Heart right ventricle (tissue), 16 donors: ENCODE results near the gene KRTAP10-10. TPM values are rescaled to one million over a fixed set of nuclear protein-coding genes. Genes with fewer than 3 reads are reported as not detected.
"Not testable (repeated sequence)": the region's sequence is repeated elsewhere in the genome, so short reads cannot be mapped to it uniquely, and the experiment has no call there.

Experiments used
- ATAC-seq, 8 donors: fragments of 200-7000 bp; cut with Tn5 transposase; one replicate each; pipeline ENCODE4 v1.9.1; 2020; ENCODE audit warnings: mild to moderate bottlenecking in 8 of 8, moderate library complexity in 8 of 8, moderate number of reproducible peaks in 1 of 8
- DNase-seq, 2 donors: peaks; one replicate each; pipeline ENCODE4 v3.0.0-alpha.2; 2020
- H3K27ac ChIP-seq, 10 donors: fragments of 200-600 bp; sonication (generic) in 2 of 10; one replicate each; pipeline versions ENCODE4 v1.5.0 to v1.8.0; 2020 to 2022; ENCODE audit warnings: mild to moderate bottlenecking in 3 of 10
- H3K27me3 ChIP-seq, 7 donors: fragments of 200-600 bp; one replicate each; pipeline ENCODE4 v1.8.0; 2021 to 2022; ENCODE audit warnings: mild to moderate bottlenecking in 2 of 7
- H3K36me3 ChIP-seq, 9 donors: fragments of 200-600 bp; sonication (generic) in 1 of 9; one replicate each; pipeline versions ENCODE4 v1.5.0 to v1.8.0; 2020 to 2022; ENCODE audit warnings: mild to moderate bottlenecking in 2 of 9
- H3K4me1 ChIP-seq, 9 donors: fragments of 200-600 bp; sonication (generic) in 1 of 9; one replicate each; pipeline versions ENCODE4 v1.5.0 to v1.8.0; 2020 to 2022; ENCODE audit warnings: mild to moderate bottlenecking in 4 of 9
- H3K4me3 ChIP-seq, 10 donors: fragments of 200-600 bp; sonication (generic) in 2 of 10; one replicate each; pipeline versions ENCODE4 v1.5.0 to v1.8.0; 2020 to 2022; ENCODE audit warnings: mild to moderate bottlenecking in 7 of 10, moderate library complexity in 2 of 10
- H3K9me3 ChIP-seq, 11 donors: fragments of 200-600 bp in 10 of 11; sonication (generic) in 2 of 11; one replicate each; pipeline versions ENCODE4 v1.5.0 to v1.8.0; 2013 to 2022; ENCODE audit warnings: mild to moderate bottlenecking in 2 of 11, control low read depth in 1 of 11, moderate library complexity in 1 of 11
- WGBS, 2 donors: extraction: QIAGEN DNeasy Blood & Tissue Kit; methylation state at CpG; one replicate each; pipeline ENCODE4 v1.1.7; 2013; ENCODE audit warnings: inconsistent platforms in 1 of 2; 5-methylcytosine and 5-hydroxymethylcytosine counted together
- intact Hi-C, 10 donors: fragments of 100-400 bp; cut with DNase I; formaldehyde crosslinking; loops; one replicate each; pipeline versions ENCODE4 v1.11.1 to v1.14.2; 2022
- polyA plus RNA-seq, 2 donors: library from polyadenylated mRNA; stranded (reverse); fragments of 200-250 nt; gene quantifications; one replicate each; pipeline ENCODE4 v1.2.3, GENCODE V29; 2013
- total RNA-seq, 10 donors: library from RNA; stranded (reverse); fragmentation: NEBNext Ultra II Directional in 3 of 10; extraction: Animal tissue kit (Norgen Biotek cat#: 25700) in 3 of 10; gene quantifications; one replicate each; pipeline versions ENCODE4 v1.2.1 to v1.2.4, GENCODE V29; 2021 to 2023
- TF ChIP-seq, protein P1 (sequence below), 9 donors: fragments of 200-600 bp; sonication (generic) in 2 of 9; IDR thresholded peaks; one replicate each; pipeline versions ENCODE4 v1.5.0 to v1.8.0; 2021 to 2022; ENCODE audit warnings: antibody characterized with exemption in 9 of 9, mild to moderate bottlenecking in 5 of 9, moderate library complexity in 1 of 9
- donor health status: Arrhythmogenic right ventricular cardiomyopathy.
- donor health status: ischemic (EF 13 %, LVEDD 7.1; RV severe dilation, severe dysfunction).
- donor health status: healthy with polysubstance abuse.
- donor health status: DM: no; HTN: yes; CAD: no.
- donor health status: DM: no; HTN: no; CAD: no.
- donor health status: ischemic (EF 25% LVEDD 6.9; RV normal size, moderate dysfunction).
- donor health status: ischemic (EF 25% LVEDD 5.7; RV mildly dilated, moderate dysfunction).
- donor health status: healthy.
- donor health status: DM: yes; HTN: yes; CAD: no.
- donor health status: Ischemic cardiomyopathy.
- donor health status: ischemic (EF 35%, LVEDD 5.7; RV mildly dilated, moderate dysfunction).
- donor health status: nonischemic (EF 11% LVEDD 7.7; RV severe dilation, severe dysfunction).
- donor health status: DM: yes; HTN: yes; CAD: no.
- donor health status: PGD.
- donor health status: ischemic (EF 29% LVEDD 5.4; RV normal size, mild dysfunction).
- donor health status: nonischemic (EF 23%, LVEDD 6.1; RV moderate dilation, normal function).

The KRTAP10-10 gene
- total and polyA plus RNA-seq, 12 donors: not detected

DNA sequence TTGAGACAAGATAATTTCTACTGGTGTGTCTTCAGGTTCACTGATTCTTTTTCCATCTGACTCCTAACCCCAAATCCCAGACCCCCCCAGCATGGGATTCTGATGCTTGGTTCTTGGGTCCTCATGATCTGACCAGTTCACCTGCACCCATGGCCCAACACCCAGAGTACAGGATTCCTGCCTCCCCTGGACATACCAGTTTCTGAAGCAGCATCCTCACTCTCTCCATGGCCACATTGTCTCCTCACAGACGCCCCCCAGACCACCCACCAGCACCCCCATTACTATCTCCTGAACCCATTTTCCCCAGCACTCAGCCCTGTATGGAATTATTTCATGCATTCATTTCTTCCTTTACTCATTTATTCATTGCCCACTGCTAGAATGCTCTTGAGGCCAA is 19.7 kb downstream of the KRTAP10-10 start:
- H3K4me3 ChIP-seq: no peak overlapping the region
- no peaks in the 10 kb centered on the region for H3K36me3 ChIP-seq
- no peak for DNase-seq
- peak overlapping the region in 1 of 10 donors; percentile 76 for H3K27ac ChIP-seq
- intact Hi-C loops: no loop called here
- TF ChIP-seq, protein P1, sequence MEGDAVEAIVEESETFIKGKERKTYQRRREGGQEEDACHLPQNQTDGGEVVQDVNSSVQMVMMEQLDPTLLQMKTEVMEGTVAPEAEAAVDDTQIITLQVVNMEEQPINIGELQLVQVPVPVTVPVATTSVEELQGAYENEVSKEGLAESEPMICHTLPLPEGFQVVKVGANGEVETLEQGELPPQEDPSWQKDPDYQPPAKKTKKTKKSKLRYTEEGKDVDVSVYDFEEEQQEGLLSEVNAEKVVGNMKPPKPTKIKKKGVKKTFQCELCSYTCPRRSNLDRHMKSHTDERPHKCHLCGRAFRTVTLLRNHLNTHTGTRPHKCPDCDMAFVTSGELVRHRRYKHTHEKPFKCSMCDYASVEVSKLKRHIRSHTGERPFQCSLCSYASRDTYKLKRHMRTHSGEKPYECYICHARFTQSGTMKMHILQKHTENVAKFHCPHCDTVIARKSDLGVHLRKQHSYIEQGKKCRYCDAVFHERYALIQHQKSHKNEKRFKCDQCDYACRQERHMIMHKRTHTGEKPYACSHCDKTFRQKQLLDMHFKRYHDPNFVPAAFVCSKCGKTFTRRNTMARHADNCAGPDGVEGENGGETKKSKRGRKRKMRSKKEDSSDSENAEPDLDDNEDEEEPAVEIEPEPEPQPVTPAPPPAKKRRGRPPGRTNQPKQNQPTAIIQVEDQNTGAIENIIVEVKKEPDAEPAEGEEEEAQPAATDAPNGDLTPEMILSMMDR (IDR thresholded peaks at IDR 0.05): no peak
- peaks cover 0 to 32% (median 0%) of the 10 kb centered on the region in 7 donors for H3K27me3 ChIP-seq
- H3K9me3 ChIP-seq: peaks cover 0 to 20% (median 4%) of the 10 kb centered on the region in 11 donors
- H3K4me1 ChIP-seq: no peaks in the 10 kb centered on the region
- 85 to 87% methylated on average over 1 of the region's 1 CpG for WGBS, 2 donors
- no peak for ATAC-seq

DNA sequence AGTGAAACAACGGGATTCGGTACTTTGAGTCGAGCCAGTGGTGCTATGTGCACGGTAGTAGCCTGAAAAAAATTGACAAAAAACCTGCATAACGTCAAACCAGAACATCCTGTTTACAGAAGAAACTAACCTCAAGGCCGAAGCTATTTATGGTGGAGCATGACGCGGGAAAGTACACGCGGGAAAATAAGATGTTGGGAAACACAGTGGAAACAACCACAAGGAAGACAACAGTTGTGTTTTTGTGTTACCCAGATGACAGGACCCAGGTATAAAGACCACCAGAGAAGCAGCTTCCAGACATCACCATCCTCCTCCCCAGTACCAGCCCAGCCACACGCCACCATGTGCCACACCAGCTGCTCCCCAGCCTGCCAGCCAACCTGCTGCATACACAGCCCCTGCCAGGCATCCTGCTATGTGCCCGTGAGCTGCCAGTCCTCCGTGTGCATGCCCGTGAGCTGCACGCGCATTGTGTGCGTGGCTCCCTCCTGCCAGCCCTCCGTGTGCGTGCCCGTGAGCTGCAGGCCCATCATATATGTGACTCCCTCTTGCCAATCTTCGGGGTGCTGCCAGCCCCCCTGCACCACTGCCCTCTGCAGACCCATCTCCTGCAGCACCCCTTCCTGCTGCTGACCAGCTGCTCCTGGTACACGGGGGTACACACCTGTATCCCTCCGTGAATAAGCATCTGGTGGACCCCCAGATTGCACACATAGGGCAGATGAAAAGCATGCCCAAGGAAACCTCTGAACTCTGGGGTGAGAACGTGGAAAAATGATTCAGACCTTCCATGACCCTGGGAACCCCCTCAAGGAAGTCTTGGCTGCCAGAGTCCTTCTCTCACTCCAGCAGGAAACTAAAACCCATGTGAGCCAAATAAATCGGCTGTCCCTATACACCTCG is 20.7 kb downstream of the KRTAP10-10 start, which contains the start of gene KRTAP12-3:
KRTAP12-3 (plus strand) TSS at position 298 of the 906 bp plus-strand sequence; CDS start at position 346, 48 bp downstream.
- TF ChIP-seq, protein P1 (IDR thresholded peaks at IDR 0.05): no peak
- no peak for DNase-seq
- H3K36me3 ChIP-seq: no peaks in the 10 kb centered on the region
- peak within 1 kb of the TSS in 1 of 10 donors; percentile 76 for H3K27ac ChIP-seq
- 73 to 76% methylated on average over 26 of the region's 26 CpGs for WGBS, 2 donors
- H3K4me3 ChIP-seq: no peak within 1 kb of the TSS
- intact Hi-C loops: no loop called here
- H3K4me1 ChIP-seq: no peaks in the 10 kb centered on the region
- ATAC-seq: peak in 1 of 8 donors; percentile 34
- H3K9me3 ChIP-seq: peaks cover 0 to 20% (median 4%) of the 10 kb centered on the region in 11 donors
- peaks cover 0 to 32% (median 0%) of the 10 kb centered on the region in 7 donors for H3K27me3 ChIP-seq

DNA sequence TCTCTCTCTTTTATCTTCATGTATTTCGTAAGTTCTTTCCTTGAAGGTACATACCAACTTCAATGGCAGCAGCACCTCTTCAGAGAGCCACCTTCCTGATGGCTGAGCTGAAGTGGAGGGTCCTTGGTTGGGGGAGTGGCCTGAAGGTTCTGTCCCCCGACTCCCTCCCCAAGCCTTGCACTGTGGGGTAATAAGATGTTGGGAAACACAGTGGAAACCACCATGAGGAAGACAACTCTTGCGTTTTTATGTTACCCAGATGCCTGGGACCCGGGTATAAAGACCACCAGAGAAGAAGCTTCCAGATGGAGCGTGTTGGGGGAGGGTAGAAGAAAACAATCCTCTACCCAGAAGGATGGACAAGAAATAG is 21.4 kb downstream of the KRTAP10-10 start:
- no peaks in the 10 kb centered on the region for H3K36me3 ChIP-seq
- intact Hi-C loops: no loop called here
- H3K27ac ChIP-seq: peak overlapping the region in 1 of 10 donors; percentile 76
- TF ChIP-seq, protein P1 (IDR thresholded peaks at IDR 0.05): no peak
- peaks cover 0 to 32% (median 0%) of the 10 kb centered on the region in 7 donors for H3K27me3 ChIP-seq
- no peaks in the 10 kb centered on the region for H3K4me1 ChIP-seq
- no peak overlapping the region for H3K4me3 ChIP-seq
- WGBS, 2 donors: 83 to 84% methylated on average over 5 of the region's 5 CpGs
- H3K9me3 ChIP-seq: peaks cover 0 to 23% (median 4%) of the 10 kb centered on the region in 11 donors
- ATAC-seq: no peak
- DNase-seq: no peak

DNA sequence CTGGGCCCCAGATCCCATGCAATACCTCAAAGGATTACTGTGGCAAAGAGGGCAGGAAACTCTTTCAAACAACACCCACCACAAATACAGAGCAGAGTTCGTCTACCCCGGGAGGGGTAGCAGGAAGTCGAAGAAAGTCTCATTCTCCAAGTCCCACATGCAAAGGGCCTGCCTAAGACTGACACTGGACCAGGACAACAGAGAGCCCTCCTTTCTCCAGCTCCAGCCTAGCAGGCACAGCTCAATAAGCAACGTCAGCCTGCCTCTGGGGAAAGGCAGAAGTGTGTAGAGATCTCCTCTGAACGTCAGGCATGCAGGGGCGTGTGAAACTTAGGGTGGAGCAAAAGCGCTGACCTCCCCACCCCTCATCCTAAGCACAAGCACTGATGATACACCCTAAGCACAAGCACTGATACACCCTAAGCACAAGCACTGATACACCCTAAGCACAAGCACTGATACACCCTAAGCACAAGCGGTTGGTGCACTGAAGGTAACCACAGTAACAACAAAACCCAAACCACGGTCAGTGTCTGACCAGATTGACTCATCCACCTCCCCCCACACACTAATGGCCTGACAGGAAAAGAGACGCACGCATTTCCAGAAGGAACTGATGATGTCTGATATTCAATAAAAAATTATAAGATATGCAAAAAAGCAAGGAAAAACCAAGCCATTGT is 21.9 kb downstream of the KRTAP10-10 start:
- H3K4me3 ChIP-seq: no peak overlapping the region
- no peaks in the 10 kb centered on the region for H3K4me1 ChIP-seq
- peaks cover 0 to 28% (median 0%) of the 10 kb centered on the region in 7 donors for H3K27me3 ChIP-seq
- H3K9me3 ChIP-seq: peaks cover 0 to 28% (median 4%) of the 10 kb centered on the region in 11 donors
- DNase-seq (no peak), ATAC-seq (no peak)
- 55 to 59% methylated on average over 11 of the region's 11 CpGs for WGBS, 2 donors
- no peaks in the 10 kb centered on the region for H3K36me3 ChIP-seq
- intact Hi-C loops: no loop called here
- TF ChIP-seq, protein P1 (IDR thresholded peaks at IDR 0.05): no peak
- H3K27ac ChIP-seq: peak overlapping the region in 1 of 10 donors; percentile 76

DNA sequence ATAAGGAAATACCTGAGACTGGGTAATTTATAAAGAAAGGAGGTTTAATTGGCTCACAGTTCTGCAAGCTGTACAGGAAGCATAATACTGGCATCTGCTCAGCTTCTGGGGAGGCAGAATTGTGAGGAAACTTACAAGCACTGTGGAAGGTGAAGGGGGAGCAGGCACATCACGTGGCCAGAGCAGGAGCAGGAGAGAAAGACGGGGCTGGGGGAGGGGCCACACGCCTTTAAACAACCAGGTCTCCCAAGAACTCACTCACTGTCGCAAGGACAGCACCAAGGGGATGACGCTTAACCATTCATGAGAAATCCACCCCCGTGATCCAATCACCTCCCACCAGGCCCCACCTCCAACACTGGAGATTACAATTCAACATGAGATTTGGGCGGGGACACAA is 24.4 kb downstream of the KRTAP10-10 start:
- H3K27me3 ChIP-seq: peaks cover 0 to 28% (median 0%) of the 10 kb centered on the region in 7 donors

More for the DNA sequence above, 24.4 kb downstream of the KRTAP10-10 start:
- intact Hi-C loops, H3K27ac ChIP-seq, H3K4me3 ChIP-seq, DNase-seq, H3K4me1 ChIP-seq, H3K36me3 ChIP-seq, ATAC-seq: not testable (repeated sequence)
- 26 to 51% methylated on average over 7 of the region's 7 CpGs for WGBS, 2 donors
- peaks cover 0 to 19% (median 2%) of the 10 kb centered on the region in 11 donors for H3K9me3 ChIP-seq
